Muscle layer of colon (tissue), 2 donors: Measurements from ENCODE around the gene BTBD9.

ENCODE experiments used
- H3K27ac ChIP-seq: one replicate; pipeline ENCODE4 v1.7.0; 2013; ENCODE audit warnings: low read depth, mild to moderate bottlenecking, low read length, moderate library complexity
- H3K27me3 ChIP-seq, 2 donors: one replicate each; pipeline ENCODE4 v1.7.0; 2013; ENCODE audit warnings: low read length in 2 of 2, mild to moderate bottlenecking in 2 of 2; ENCODE audit not compliant: insufficient read depth in 2 of 2, control insufficient read depth in 1 of 2
- H3K36me3 ChIP-seq: one replicate; pipeline ENCODE4 v1.7.0; 2013; ENCODE audit warnings: mild to moderate bottlenecking, low read length; ENCODE audit not compliant: insufficient read depth
- H3K4me1 ChIP-seq: one replicate; pipeline ENCODE4 v1.7.0; 2013; ENCODE audit warnings: mild to moderate bottlenecking, low read length; ENCODE audit not compliant: insufficient read depth
- H3K4me3 ChIP-seq, 2 donors: one replicate each; pipeline ENCODE4 v1.7.0; 2013; ENCODE audit warnings: low read length in 2 of 2, low read depth in 1 of 2, mild to moderate bottlenecking in 1 of 2, moderate library complexity in 1 of 2
- H3K9ac ChIP-seq: one replicate; pipeline ENCODE4 v1.7.0; 2013; ENCODE audit warnings: low read length
- H3K9me3 ChIP-seq: one replicate; pipeline ENCODE4 v1.7.0; 2013; ENCODE audit warnings: mild to moderate bottlenecking, low read length
- donor health status: abdominal sarcoma.
- donor health status: Adenocarcinoma of cecum.

Gene BTBD9

GRCh38 chr6:38573801-38574395 lies 65.8 kb downstream of the BTBD9 start:
- Histone ChIP-seq H3K4me3 (no peak overlapping the region), H3K27ac (no peak overlapping the region), H3K4me1 (no peaks in the 10 kb centered on the region), H3K27me3 (no peaks in the 10 kb centered on the region), H3K9ac (no peak overlapping the region), H3K9me3 (no peaks in the 10 kb centered on the region), H3K36me3 (peaks cover 6% of the 10 kb centered on the region)

GRCh38 chr6:38572186-38572813 lies 67.4 kb downstream of the BTBD9 start:
- no peak overlapping the region for H3K4me3 ChIP-seq
- H3K4me1 ChIP-seq: peaks cover 7% of the 10 kb centered on the region
- peaks cover 6% of the 10 kb centered on the region for H3K36me3 ChIP-seq
- no peak overlapping the region for H3K27ac ChIP-seq
- H3K9ac ChIP-seq: no peak overlapping the region
- H3K27me3 ChIP-seq: no peaks in the 10 kb centered on the region
- H3K9me3 ChIP-seq: no peaks in the 10 kb centered on the region

- Histone ChIP-seq H3K27me3 (no peaks in the 10 kb centered on the region), H3K36me3 (no peaks in the 10 kb centered on the region), H3K27ac (no peak overlapping the region), H3K4me1 (peaks cover 11% of the 10 kb centered on the region), H3K9ac (no peak overlapping the region), H3K4me3 (no peak overlapping the region), H3K9me3 (no peaks in the 10 kb centered on the region)
Observed at GRCh38 chr6:38571721-38572120, 68.0 kb downstream of the BTBD9 start.

- Histone ChIP-seq H3K27me3 (no peaks in the 10 kb centered on the region), H3K9ac (no peak overlapping the region), H3K4me1 (peaks cover 11% of the 10 kb centered on the region), H3K9me3 (no peaks in the 10 kb centered on the region), H3K27ac (no peak overlapping the region), H3K4me3 (no peak overlapping the region), H3K36me3 (no peaks in the 10 kb centered on the region)
Observed at GRCh38 chr6:38570750-38571149, 69.0 kb downstream of the BTBD9 start.

GRCh38 chr6:38567436-38567835 lies 72.3 kb downstream of the BTBD9 start:
- H3K9ac ChIP-seq: no peak overlapping the region
- no peak overlapping the region for H3K4me3 ChIP-seq
- H3K36me3 ChIP-seq: no peaks in the 10 kb centered on the region
- H3K9me3 ChIP-seq: no peaks in the 10 kb centered on the region
- no peak overlapping the region for H3K27ac ChIP-seq
- H3K27me3 ChIP-seq: no peaks in the 10 kb centered on the region
- peaks cover 11% of the 10 kb centered on the region for H3K4me1 ChIP-seq

GRCh38 chr6:38566295-38567030 lies 73.3 kb downstream of the BTBD9 start:
- no peak overlapping the region for H3K9ac ChIP-seq
- no peaks in the 10 kb centered on the region for H3K9me3 ChIP-seq
- H3K4me3 ChIP-seq: no peak overlapping the region
- H3K4me1 ChIP-seq: peaks cover 11% of the 10 kb centered on the region
- no peaks in the 10 kb centered on the region for H3K27me3 ChIP-seq
- H3K36me3 ChIP-seq: no peaks in the 10 kb centered on the region
- H3K27ac ChIP-seq: no peak overlapping the region

- Histone ChIP-seq H3K9ac (no peak overlapping the region), H3K27me3 (no peaks in the 10 kb centered on the region), H3K4me1 (peaks cover 11% of the 10 kb centered on the region), H3K4me3 (no peak overlapping the region), H3K9me3 (no peaks in the 10 kb centered on the region), H3K27ac (no peak overlapping the region), H3K36me3 (no peaks in the 10 kb centered on the region)
Observed at GRCh38 chr6:38564301-38564700, 75.4 kb downstream of the BTBD9 start.

- Histone ChIP-seq H3K27me3 (no peaks in the 10 kb centered on the region), H3K4me1 (no peaks in the 10 kb centered on the region), H3K9ac (no peak overlapping the region), H3K9me3 (no peaks in the 10 kb centered on the region), H3K36me3 (no peaks in the 10 kb centered on the region), H3K27ac (no peak overlapping the region), H3K4me3 (no peak overlapping the region)
Observed at GRCh38 chr6:38555606-38556005, 84.1 kb downstream of the BTBD9 start.

- H3K27ac ChIP-seq: no peak overlapping the region
- H3K9me3 ChIP-seq: no peaks in the 10 kb centered on the region
- H3K36me3 ChIP-seq: no peaks in the 10 kb centered on the region
- no peak overlapping the region for H3K9ac ChIP-seq
- H3K4me1 ChIP-seq: no peaks in the 10 kb centered on the region
- H3K27me3 ChIP-seq: no peaks in the 10 kb centered on the region
- H3K4me3 ChIP-seq: no peak overlapping the region
Observed at GRCh38 chr6:38554700-38555413, 84.9 kb downstream of the BTBD9 start.

GRCh38 chr6:38554014-38554413 lies 85.7 kb downstream of the BTBD9 start:
- Histone ChIP-seq H3K36me3 (no peaks in the 10 kb centered on the region), H3K27me3 (no peaks in the 10 kb centered on the region), H3K9me3 (no peaks in the 10 kb centered on the region), H3K4me3 (no peak overlapping the region), H3K4me1 (no peaks in the 10 kb centered on the region), H3K27ac (no peak overlapping the region), H3K9ac (no peak overlapping the region)

GRCh38 chr6:38552121-38552520 lies 87.6 kb downstream of the BTBD9 start:
- H3K4me1 ChIP-seq: no peaks in the 10 kb centered on the region
- no peaks in the 10 kb centered on the region for H3K36me3 ChIP-seq
- H3K27ac ChIP-seq: no peak overlapping the region
- no peaks in the 10 kb centered on the region for H3K27me3 ChIP-seq
- no peak overlapping the region for H3K9ac ChIP-seq
- H3K4me3 ChIP-seq: no peak overlapping the region
- no peaks in the 10 kb centered on the region for H3K9me3 ChIP-seq
